Mesenchymal stem cell (in vitro differentiated cells and primary cell): ENCODE measurements around the gene RYK.
"Not testable (repeated sequence)": the region's sequence is repeated elsewhere in the genome, so short reads cannot be mapped to it uniquely, and the experiment has no call there.

Experiments
- DNase-seq: peaks from one replicate; pipeline ENCODE4 v3.0.0-alpha.2; 2013
- H2AFZ ChIP-seq: one replicate; pipeline ENCODE4 v1.6.1; 2013; ENCODE audit warnings: low read depth, mild to moderate bottlenecking, control low read depth, inconsistent platforms, low read length, moderate library complexity
- H2AK5ac ChIP-seq: 2 replicates; pipeline ENCODE4 v1.6.1; 2013; ENCODE audit warnings: low read length, moderate library complexity, mild to moderate bottlenecking, inconsistent platforms; ENCODE audit not compliant: severe bottlenecking
- H2BK120ac ChIP-seq: one replicate; pipeline ENCODE4 v1.6.1; 2013; ENCODE audit warnings: low read depth, mild to moderate bottlenecking, inconsistent platforms, low read length, moderate library complexity
- H2BK12ac ChIP-seq, 2 experiments: one replicate each; pipeline ENCODE4 v1.6.1; 2013; ENCODE audit warnings: inconsistent platforms in 2 of 2, low read length in 2 of 2, mild to moderate bottlenecking in 2 of 2, moderate library complexity in 2 of 2, control low read depth in 1 of 2
- H2BK15ac ChIP-seq: one replicate; pipeline ENCODE4 v1.6.1; 2013; ENCODE audit warnings: mild to moderate bottlenecking, low read depth, inconsistent platforms; ENCODE audit not compliant: poor library complexity, severe bottlenecking
- H2BK5ac ChIP-seq: 2 replicates; pipeline ENCODE4 v1.6.1; 2013; ENCODE audit warnings: low read depth, mild to moderate bottlenecking, low read length, control low read depth, inconsistent platforms; ENCODE audit not compliant: poor library complexity, severe bottlenecking
- H3K14ac ChIP-seq, 2 experiments: one replicate each; pipeline ENCODE4 v1.6.1; 2013; ENCODE audit warnings: inconsistent platforms in 2 of 2, low read length in 2 of 2, control low read depth in 1 of 2, mild to moderate bottlenecking in 1 of 2, moderate library complexity in 1 of 2
- H3K18ac ChIP-seq, 2 experiments: one replicate each; pipeline ENCODE4 v1.6.1; 2013; ENCODE audit warnings: inconsistent platforms in 2 of 2, low read length in 2 of 2, control low read depth in 1 of 2, low read depth in 1 of 2, mild to moderate bottlenecking in 1 of 2
- H3K23ac ChIP-seq, 2 experiments: one replicate each; pipeline ENCODE4 v1.6.1; 2013; ENCODE audit warnings: inconsistent platforms in 2 of 2, low read length in 2 of 2, mild to moderate bottlenecking in 2 of 2, moderate library complexity in 2 of 2, control low read depth in 1 of 2
- H3K27ac ChIP-seq: 2 replicates; pipeline ENCODE4 v1.5.1; 2013; ENCODE audit warnings: mild to moderate bottlenecking, moderate library complexity, low read length, control low read depth, inconsistent platforms; ENCODE audit not compliant: poor library complexity, severe bottlenecking
- H3K27me3 ChIP-seq, 2 experiments: 2 replicates each; pipeline versions ENCODE4 v1.6.1 to v1.7.0; 2013; ENCODE audit warnings: low read length in 2 of 2, mild to moderate bottlenecking in 2 of 2, moderate library complexity in 2 of 2, control low read depth in 1 of 2, inconsistent platforms in 1 of 2; ENCODE audit not compliant: control insufficient read depth in 1 of 2, insufficient read depth in 1 of 2
- H3K36me3 ChIP-seq, 2 experiments: 2 replicates each; pipeline versions ENCODE4 v1.6.1 to v1.7.0; 2013; ENCODE audit warnings: low read length in 2 of 2, control low read depth in 1 of 2, inconsistent platforms in 1 of 2, low read depth in 1 of 2, mild to moderate bottlenecking in 1 of 2; ENCODE audit not compliant: insufficient read depth in 2 of 2, control insufficient read depth in 1 of 2
- H3K4ac ChIP-seq, 2 experiments: one replicate each; pipeline ENCODE4 v1.6.1; 2013; ENCODE audit warnings: inconsistent platforms in 2 of 2, low read length in 2 of 2, mild to moderate bottlenecking in 2 of 2, moderate library complexity in 2 of 2, control low read depth in 1 of 2, low read depth in 1 of 2
- H3K4me1 ChIP-seq: 2 replicates; pipeline ENCODE4 v1.6.1; 2013; ENCODE audit warnings: low read depth, low read length, control low read depth; ENCODE audit not compliant: control insufficient read depth, insufficient read depth
- H3K4me2 ChIP-seq: 2 replicates; pipeline ENCODE4 v1.6.1; 2013; ENCODE audit warnings: low read length, mild to moderate bottlenecking, inconsistent platforms; ENCODE audit not compliant: poor library complexity, severe bottlenecking
- H3K4me3 ChIP-seq, 2 experiments: 2 replicates each; pipeline versions ENCODE4 v1.5.1 to v1.7.0; 2013; ENCODE audit warnings: low read length in 2 of 2, mild to moderate bottlenecking in 2 of 2, control low read depth in 1 of 2, low read depth in 1 of 2; ENCODE audit not compliant: insufficient read depth in 1 of 2
- H3K79me1 ChIP-seq: replicated peaks from 2 replicates; pipeline ENCODE4 v1.6.1; 2013; ENCODE audit warnings: mild to moderate bottlenecking, control low read depth, low read length, inconsistent platforms; ENCODE audit not compliant: poor library complexity, severe bottlenecking
- H3K9ac ChIP-seq: 2 replicates; pipeline ENCODE4 v1.7.0; 2013; ENCODE audit warnings: mild to moderate bottlenecking, low read length, moderate library complexity
- H3K9me3 ChIP-seq: 2 replicates; pipeline ENCODE4 v1.7.0; 2013; ENCODE audit warnings: mild to moderate bottlenecking, low read length; ENCODE audit not compliant: control insufficient read depth
- H4K8ac ChIP-seq: one replicate; pipeline ENCODE4 v1.6.1; 2013; ENCODE audit warnings: inconsistent platforms, mild to moderate bottlenecking, low read length, moderate library complexity
- H4K91ac ChIP-seq: one replicate; pipeline ENCODE4 v1.6.1; 2013; ENCODE audit warnings: mild to moderate bottlenecking, low read length, inconsistent platforms
- WGBS: methylation state at CpG from one replicate; pipeline ENCODE4 v1.1.7; 2013; ENCODE audit warnings: mixed read lengths; 5-methylcytosine and 5-hydroxymethylcytosine counted together

The RYK gene

GRCh38 chr3:134229038-134229437 lies 21.6 kb downstream of the RYK start:
- H4K8ac ChIP-seq = no peak overlapping the region
- no peak for DNase-seq
- H3K4me1 ChIP-seq = peaks cover under 1% of the 10 kb centered on the region
- no peak overlapping the region for H3K23ac ChIP-seq
- H2AFZ ChIP-seq = no peak overlapping the region
- H3K14ac ChIP-seq = no peak overlapping the region
- no peak overlapping the region for H3K9ac ChIP-seq
- H2BK12ac ChIP-seq = no peak overlapping the region
- H3K36me3 ChIP-seq = no peaks in the 10 kb centered on the region
- WGBS = 83% methylated on average over 8 of the region's 8 CpGs
- H2BK120ac ChIP-seq = no peak overlapping the region
- no peak overlapping the region for H4K91ac ChIP-seq
- peaks cover 2% of the 10 kb centered on the region for H3K79me1 ChIP-seq
- H3K4ac ChIP-seq = no peak overlapping the region
- H3K4me2 ChIP-seq = no peak overlapping the region
- H2AK5ac ChIP-seq = no peak overlapping the region
- H3K27ac ChIP-seq = no peak overlapping the region
- no peaks in the 10 kb centered on the region for H3K9me3 ChIP-seq
- no peaks in the 10 kb centered on the region for H3K27me3 ChIP-seq
- no peak overlapping the region for H3K4me3 ChIP-seq
- H2BK5ac ChIP-seq = no peak overlapping the region
- no peak overlapping the region for H3K18ac ChIP-seq
- H2BK15ac ChIP-seq = no peak overlapping the region

- Histone ChIP-seq H3K4ac (no peak overlapping the region), H4K91ac (no peak overlapping the region), H2BK5ac (no peak overlapping the region), H3K9me3 (no peaks in the 10 kb centered on the region), H2AFZ (no peak overlapping the region), H2BK120ac (no peak overlapping the region), H3K79me1 (peaks cover 2% of the 10 kb centered on the region), H3K9ac (no peak overlapping the region), H3K14ac (no peak overlapping the region), H3K4me2 (no peak overlapping the region), H3K4me3 (no peak overlapping the region), H3K27ac (no peak overlapping the region), H3K27me3 (no peaks in the 10 kb centered on the region), H2BK12ac (no peak overlapping the region), H4K8ac (no peak overlapping the region), H3K4me1 (peaks cover 2% of the 10 kb centered on the region), H3K18ac (no peak overlapping the region), H3K36me3 (no peaks in the 10 kb centered on the region), H2BK15ac (no peak overlapping the region), H3K23ac (no peak overlapping the region), H2AK5ac (no peak overlapping the region)
- DNase-seq = no peak
- WGBS = 100% methylated on average over 1 of the region's 2 CpGs
These were observed 22.2 kb downstream of the RYK start for GRCh38 chr3:134228479-134228878.

GRCh38 chr3:134228035-134228434 lies 22.6 kb downstream of the RYK start:
- H4K8ac ChIP-seq = no peak overlapping the region
- no peak overlapping the region for H2BK15ac ChIP-seq
- WGBS = 95% methylated on average over 3 of the region's 6 CpGs
- H3K18ac ChIP-seq = peak overlapping the region in 1 of 2 experiments; percentile 30
- H3K27ac ChIP-seq = no peak overlapping the region
- H3K4me1 ChIP-seq = peaks cover 2% of the 10 kb centered on the region
- H3K9ac ChIP-seq = no peak overlapping the region
- H2BK120ac ChIP-seq = no peak overlapping the region
- H3K4me2 ChIP-seq = no peak overlapping the region
- peaks cover 2% of the 10 kb centered on the region for H3K79me1 ChIP-seq
- no peak overlapping the region for H2AK5ac ChIP-seq
- H3K27me3 ChIP-seq = no peaks in the 10 kb centered on the region
- no peak overlapping the region for H3K4me3 ChIP-seq
- H2BK12ac ChIP-seq = no peak overlapping the region
- no peaks in the 10 kb centered on the region for H3K9me3 ChIP-seq
- no peak overlapping the region for H2AFZ ChIP-seq
- no peaks in the 10 kb centered on the region for H3K36me3 ChIP-seq
- H4K91ac ChIP-seq = no peak overlapping the region
- no peak overlapping the region for H2BK5ac ChIP-seq
- no peak overlapping the region for H3K14ac ChIP-seq
- DNase-seq = no peak
- H3K23ac ChIP-seq = no peak overlapping the region
- H3K4ac ChIP-seq = no peak overlapping the region

DNA sequence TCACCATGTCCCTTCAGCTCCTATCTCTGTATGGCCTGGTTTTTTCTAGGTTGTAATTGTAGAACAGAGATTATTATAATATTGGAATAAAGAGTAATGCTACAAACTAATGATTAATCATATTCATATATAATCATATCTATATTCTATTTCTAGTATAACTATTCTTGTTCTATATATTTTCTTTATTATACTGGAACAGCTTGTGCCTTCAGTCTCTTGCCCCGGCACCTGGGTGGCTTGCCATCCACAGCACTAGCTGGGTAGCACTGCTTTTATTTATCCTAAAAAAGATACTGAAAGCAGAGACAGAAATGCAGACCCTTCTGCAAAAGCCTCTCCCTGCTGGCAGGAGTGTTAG lies 25.9 kb downstream of the RYK start:
- not testable (repeated sequence) for DNase-seq

More for the DNA sequence above, 25.9 kb downstream of the RYK start:
- H3K4me2 ChIP-seq, H3K9me3 ChIP-seq, H3K23ac ChIP-seq, H3K18ac ChIP-seq, H3K4me3 ChIP-seq, H3K14ac ChIP-seq, H3K27ac ChIP-seq, H2BK5ac ChIP-seq, H3K27me3 ChIP-seq, H3K4me1 ChIP-seq, H3K79me1 ChIP-seq, H4K91ac ChIP-seq, H2BK15ac ChIP-seq, H4K8ac ChIP-seq, H3K4ac ChIP-seq, H2BK12ac ChIP-seq, H2BK120ac ChIP-seq, H2AK5ac ChIP-seq, H3K9ac ChIP-seq, H2AFZ ChIP-seq: not testable (repeated sequence)
- 100% methylated on average over 1 of the region's 1 CpG for WGBS
- H3K36me3 ChIP-seq = peaks cover 0 to 14% of the 10 kb centered on the region in 2 experiments
